Activated CD4-positive, alpha-beta T cell treated with anti-CD3 and anti-CD28 coated beads for 36 hours (primary cell): Measurements from ENCODE around the gene CCDC9B. TPM values are rescaled to one million over a fixed set of nuclear protein-coding genes. Genes with fewer than 3 reads are reported as not detected.

Source experiments
- ATAC-seq: fragments of 200-7000 bp; cut with Tn5 transposase; one replicate; pipeline ENCODE4 v1.10.0; 2021; ENCODE audit warnings: mild to moderate bottlenecking, moderate library complexity
- CTCF ChIA-PET: fragments of 350-600 bp; sonication (Branson Sonifier 250); formaldehyde crosslinking; loops from one replicate; lab custom pipeline; 2021; ENCODE audit warnings: antibody characterized with exemption; lab: Charles Lee
- POLR2A ChIA-PET: fragments of 350-600 bp; sonication (Branson Sonifier 250); formaldehyde crosslinking; loops from one replicate; lab custom pipeline; 2021; ENCODE audit warnings: antibody characterized with exemption, inconsistent platforms; lab: Charles Lee
- DNase-seq: peaks from one replicate; pipeline ENCODE4 v3.0.0-alpha.2; 2020
- H3K27ac Mint-ChIP-seq: one replicate; pipeline ENCODE4 v1.8.0; 2021; ENCODE audit warnings: mixed read lengths
- H3K27me3 Mint-ChIP-seq: one replicate; pipeline ENCODE4 v1.8.0; 2021; ENCODE audit warnings: mixed read lengths
- H3K36me3 Mint-ChIP-seq: one replicate; pipeline ENCODE4 v1.8.0; 2021; ENCODE audit warnings: low read depth, mixed read lengths
- H3K4me1 Mint-ChIP-seq: one replicate; pipeline ENCODE4 v1.8.0; 2021; ENCODE audit warnings: mixed read lengths
- H3K4me3 Mint-ChIP-seq: one replicate; pipeline ENCODE4 v1.8.0; 2021; ENCODE audit warnings: mild to moderate bottlenecking, moderate library complexity, mixed read lengths
- H3K9me3 Mint-ChIP-seq: one replicate; pipeline ENCODE4 v1.8.0; 2021; ENCODE audit warnings: low read depth, mixed read lengths
- intact Hi-C, 2 experiments: fragments of 100-400 bp; cut with DNase I in 1 of 2; cut with micrococcal nuclease in 1 of 2; formaldehyde crosslinking; loops; one replicate each; pipeline versions ENCODE4 v1.14.2 to v1.15.1; 2022 to 2024; cut with DNase I, micrococcal nuclease
- total RNA-seq, 2 experiments: library from RNA; stranded (reverse); gene quantifications; one replicate each; pipeline ENCODE4 v1.2.3, GENCODE V29; 2021

Gene CCDC9B
- total RNA-seq, 2 experiments from 2014 or later = 0.65 to 0.98 TPM

GRCh38 chr15:40287968-40288367 is 52.8 kb downstream of the CCDC9B start:
- H3K36me3 Mint-ChIP-seq = no peaks in the 10 kb centered on the region
- DNase-seq = no peak
- ChIA-PET CTCF (interaction anchor here (0.8 to 5.7 kb wide), 6 partner anchors 9 to 49 kb away, joined by 3 to 30 read pairs (median 8); partner anchors contain the start of gene PLCB2), POLR2A (no interaction called here)
- H3K4me3 Mint-ChIP-seq = no peak overlapping the region
- H3K9me3 Mint-ChIP-seq = no peaks in the 10 kb centered on the region
- no peak overlapping the region for H3K27ac Mint-ChIP-seq
- intact Hi-C loops = no loop called here
- peaks cover 7% of the 10 kb centered on the region for H3K27me3 Mint-ChIP-seq
- ATAC-seq = no peak
- peaks cover 4% of the 10 kb centered on the region for H3K4me1 Mint-ChIP-seq

GRCh38 chr15:40287505-40287904 is 53.2 kb downstream of the CCDC9B start:
- CTCF ChIA-PET = interaction anchor here (0.8 to 5.7 kb wide), 4 partner anchors 8 to 21 kb away, joined by 3 to 30 read pairs (median 10); partner anchors contain the start of gene PLCB2
- POLR2A ChIA-PET = interaction anchor here (0.6 kb wide), 1 partner anchor 21 kb away, joined by 5 read pairs; no protein-coding TSS in a partner anchor
- no peak for ATAC-seq
- DNase-seq = no peak
- Mint-ChIP-seq H3K9me3 (no peaks in the 10 kb centered on the region), H3K4me1 (peaks cover 4% of the 10 kb centered on the region), H3K27ac (no peak overlapping the region), H3K36me3 (no peaks in the 10 kb centered on the region), H3K27me3 (peaks cover 7% of the 10 kb centered on the region), H3K4me3 (no peak overlapping the region)
- intact Hi-C loops = no loop called here

- Mint-ChIP-seq H3K4me1 (peaks cover 4% of the 10 kb centered on the region), H3K9me3 (no peaks in the 10 kb centered on the region), H3K4me3 (no peak overlapping the region), H3K27me3 (peaks cover 7% of the 10 kb centered on the region), H3K36me3 (no peaks in the 10 kb centered on the region), H3K27ac (no peak overlapping the region)
- intact Hi-C loops = no loop called here
- DNase-seq (no peak), ATAC-seq (no peak)
- CTCF ChIA-PET = interaction anchor here (5.7 kb wide), 1 partner anchor 21 kb away, joined by 30 read pairs; the partner anchor contains the start of gene PLCB2
- POLR2A ChIA-PET = interaction anchor here (0.6 kb wide), 1 partner anchor 22 kb away, joined by 5 read pairs; no protein-coding TSS in a partner anchor
Measured at GRCh38 chr15:40286794-40287193, 53.9 kb downstream of the CCDC9B start.

GRCh38 chr15:40286061-40286532 is 54.6 kb downstream of the CCDC9B start:
- intact Hi-C loops = no loop called here
- Mint-ChIP-seq H3K36me3 (no peaks in the 10 kb centered on the region), H3K27ac (no peak overlapping the region), H3K4me3 (no peak overlapping the region), H3K4me1 (peaks cover 4% of the 10 kb centered on the region), H3K9me3 (no peaks in the 10 kb centered on the region), H3K27me3 (peaks cover 9% of the 10 kb centered on the region)
- ChIA-PET POLR2A (no interaction called here), CTCF (interaction anchor here (0.5 to 5.7 kb wide), 5 partner anchors 11 to 72 kb away, joined by 3 to 30 read pairs (median 5); partner anchors contain the start of gene PLCB2)
- ATAC-seq (no peak), DNase-seq (no peak)

- no peak overlapping the region for H3K4me3 Mint-ChIP-seq
- peaks cover 4% of the 10 kb centered on the region for H3K4me1 Mint-ChIP-seq
- POLR2A ChIA-PET = interaction anchor here (0.6 kb wide), 2 partner anchors 80 to 185 kb away, joined by 3 to 4 read pairs; no protein-coding TSS in a partner anchor
- H3K27ac Mint-ChIP-seq = no peak overlapping the region
- CTCF ChIA-PET = interaction anchor here (0.5 to 5.7 kb wide), 6 partner anchors 11 to 72 kb away, joined by 3 to 30 read pairs (median 4); partner anchors contain the start of gene PLCB2
- H3K9me3 Mint-ChIP-seq = no peaks in the 10 kb centered on the region
- ATAC-seq = no peak
- DNase-seq = no peak
- no peaks in the 10 kb centered on the region for H3K36me3 Mint-ChIP-seq
- intact Hi-C loops = no loop called here
- peaks cover 13% of the 10 kb centered on the region for H3K27me3 Mint-ChIP-seq
Measured at GRCh38 chr15:40285554-40286011, 55.2 kb downstream of the CCDC9B start.

- no peak overlapping the region for H3K4me3 Mint-ChIP-seq
- H3K36me3 Mint-ChIP-seq = no peaks in the 10 kb centered on the region
- intact Hi-C loops = no loop called here
- peaks cover 16% of the 10 kb centered on the region for H3K27me3 Mint-ChIP-seq
- H3K27ac Mint-ChIP-seq = no peak overlapping the region
- CTCF ChIA-PET = interaction anchor here (0.6 to 5.7 kb wide), 7 partner anchors 8 to 52 kb away, joined by 3 to 30 read pairs (median 4); partner anchors contain the start of gene PLCB2
- peaks cover 4% of the 10 kb centered on the region for H3K4me1 Mint-ChIP-seq
- POLR2A ChIA-PET = interaction anchor here (0.6 kb wide), 2 partner anchors 80 to 185 kb away, joined by 3 to 4 read pairs; no protein-coding TSS in a partner anchor
- H3K9me3 Mint-ChIP-seq = no peaks in the 10 kb centered on the region
- ATAC-seq = no peak
- no peak for DNase-seq
Measured at GRCh38 chr15:40285151-40285550, 55.6 kb downstream of the CCDC9B start.

GRCh38 chr15:40283615-40284300 is 57.0 kb downstream of the CCDC9B start:
- POLR2A ChIA-PET = no interaction called here
- Mint-ChIP-seq H3K4me3 (no peak overlapping the region), H3K36me3 (no peaks in the 10 kb centered on the region), H3K27ac (no peak overlapping the region), H3K9me3 (no peaks in the 10 kb centered on the region), H3K4me1 (peaks cover 4% of the 10 kb centered on the region), H3K27me3 (peaks cover 24% of the 10 kb centered on the region)
- ATAC-seq (no peak), DNase-seq (no peak)
- CTCF ChIA-PET = interaction anchor here (0.7 to 5.7 kb wide), 4 partner anchors 25 to 189 kb away, joined by 3 to 30 read pairs (median 5); partner anchors contain the start of genes INAFM2 and PLCB2
- intact Hi-C loops = loop anchor here in 1 of 2 experiments (5.0 kb wide), 1 partner anchor 39 kb away; the partner anchor contains the start of gene INAFM2

- DNase-seq (peak; percentile 63), ATAC-seq (peak; percentile 63)
- H3K27ac Mint-ChIP-seq = no peak within 1 kb of the TSS
- peak within 1 kb of the TSS; percentile 53 for H3K4me3 Mint-ChIP-seq
- no peaks in the 10 kb centered on the region for H3K9me3 Mint-ChIP-seq
- ChIA-PET POLR2A (no interaction called here), CTCF (interaction anchor here (0.6 to 5.7 kb wide), 9 partner anchors 8 to 587 kb away, joined by 3 to 30 read pairs (median 4); partner anchors contain the start of genes INAFM2 and PLCB2)
- intact Hi-C loops = loop anchor here in 1 of 2 experiments (1.0 to 5.0 kb wide), 2 partner anchors 25 to 39 kb away; partner anchors contain the start of gene INAFM2
- H3K36me3 Mint-ChIP-seq = no peaks in the 10 kb centered on the region
- H3K27me3 Mint-ChIP-seq = peaks cover 29% of the 10 kb centered on the region
- H3K4me1 Mint-ChIP-seq = peaks cover 4% of the 10 kb centered on the region
Measured at GRCh38 chr15:40282869-40283614, 57.7 kb downstream of the CCDC9B start, which contains the start of gene ANKRD63. Gene ANKRD63 (minus strand): TSS chr15:40283064. CDS start chr15:40282586, 478 bp downstream.

GRCh38 chr15:40282147-40282868 is 58.4 kb downstream of the CCDC9B start:
- Mint-ChIP-seq H3K4me1 (peaks cover 4% of the 10 kb centered on the region), H3K4me3 (peak overlapping the region; percentile 53), H3K27me3 (peaks cover 31% of the 10 kb centered on the region), H3K9me3 (no peaks in the 10 kb centered on the region), H3K36me3 (no peaks in the 10 kb centered on the region), H3K27ac (no peak overlapping the region)
- ATAC-seq (peak; percentile 64), DNase-seq (peak; percentile 69)
- POLR2A ChIA-PET = no interaction called here
- CTCF ChIA-PET = interaction anchor here (0.6 to 5.7 kb wide), 5 partner anchors 7 to 238 kb away, joined by 3 to 30 read pairs (median 4); partner anchors contain the start of gene PLCB2
- intact Hi-C loops = loop anchor here in 1 of 2 experiments (1.0 to 5.0 kb wide), 2 partner anchors 26 to 40 kb away; partner anchors contain the start of gene INAFM2

- Mint-ChIP-seq H3K27me3 (peaks cover 31% of the 10 kb centered on the region), H3K9me3 (no peaks in the 10 kb centered on the region), H3K27ac (no peak overlapping the region), H3K4me3 (no peak overlapping the region), H3K36me3 (no peaks in the 10 kb centered on the region), H3K4me1 (peaks cover 4% of the 10 kb centered on the region)
- CTCF ChIA-PET = no interaction called here
- no peak for DNase-seq
- no peak for ATAC-seq
- POLR2A ChIA-PET = no interaction called here
- intact Hi-C loops = loop anchor here in 1 of 2 experiments (1.0 to 5.0 kb wide), 2 partner anchors 27 to 41 kb away; partner anchors contain the start of gene INAFM2
Measured at GRCh38 chr15:40281801-40282146, 59.0 kb downstream of the CCDC9B start.
